Nephron (organoid): ENCODE results near the gene HTN1.
"Not testable (repeated sequence)": the region's sequence is repeated elsewhere in the genome, so short reads cannot be mapped to it uniquely, and the experiment has no call there.

Source experiments
- H3K27ac Mint-ChIP-seq, 3 experiments: 2 replicates each; pipeline ENCODE4 v1.8.0; 2020; ENCODE audit warnings: mixed read lengths in 3 of 3, mild to moderate bottlenecking in 2 of 3, moderate library complexity in 1 of 3
- H3K27me3 Mint-ChIP-seq: 2 replicates; pipeline ENCODE4 v1.8.0; 2021; ENCODE audit warnings: low read depth, mild to moderate bottlenecking, moderate library complexity, mixed read lengths
- H3K36me3 Mint-ChIP-seq: 2 replicates; pipeline ENCODE4 v1.8.0; 2020; ENCODE audit warnings: low read depth, mixed read lengths
- H3K4me1 Mint-ChIP-seq: 2 replicates; pipeline ENCODE4 v1.8.0; 2020; ENCODE audit warnings: mixed read lengths
- H3K4me3 Mint-ChIP-seq, 3 experiments: 2 replicates each; pipeline ENCODE4 v1.8.0; 2020; ENCODE audit warnings: mild to moderate bottlenecking in 3 of 3, mixed read lengths in 3 of 3, moderate library complexity in 2 of 3
- H3K9me3 Mint-ChIP-seq: 2 replicates; pipeline ENCODE4 v1.8.0; 2020; ENCODE audit warnings: mixed read lengths
- TF ChIP-seq, protein P1 (sequence below), 3 experiments: fragments of 200-600 bp; sonication (generic); IDR thresholded peaks; one replicate each; pipeline ENCODE4 v1.5.0; 2021; ENCODE audit warnings: antibody characterized with exemption in 3 of 3; ENCODE audit not compliant: unreplicated experiment in 3 of 3

HTN1 gene

DNA sequence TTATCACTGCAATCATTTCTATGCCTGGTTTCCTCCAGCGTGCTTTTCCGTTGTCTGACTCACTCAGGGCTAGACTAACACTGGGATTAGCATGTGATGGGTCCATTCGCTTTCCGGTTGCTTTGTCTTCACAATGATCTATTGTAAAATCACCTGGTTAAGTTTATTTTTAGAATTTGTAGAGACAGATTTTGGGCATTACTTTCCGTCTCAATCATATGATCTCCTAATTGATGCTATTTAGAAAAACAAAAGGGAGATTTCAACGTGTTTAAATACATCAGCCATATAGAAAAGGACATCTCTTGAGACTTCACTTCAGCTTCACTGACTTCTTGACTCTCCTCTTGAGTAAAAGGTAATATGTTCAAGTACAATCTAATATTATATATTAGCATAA, at the start of gene HTN1:
Gene HTN1, plus strand, starts transcription at position 301 of the 400 bp plus-strand sequence. CDS start 2,639 bp downstream, outside the sequence.
- H3K27ac Mint-ChIP-seq, H3K4me3 Mint-ChIP-seq, H3K36me3 Mint-ChIP-seq, H3K4me1 Mint-ChIP-seq, H3K27me3 Mint-ChIP-seq, H3K9me3 Mint-ChIP-seq: not testable (repeated sequence)

DNA sequence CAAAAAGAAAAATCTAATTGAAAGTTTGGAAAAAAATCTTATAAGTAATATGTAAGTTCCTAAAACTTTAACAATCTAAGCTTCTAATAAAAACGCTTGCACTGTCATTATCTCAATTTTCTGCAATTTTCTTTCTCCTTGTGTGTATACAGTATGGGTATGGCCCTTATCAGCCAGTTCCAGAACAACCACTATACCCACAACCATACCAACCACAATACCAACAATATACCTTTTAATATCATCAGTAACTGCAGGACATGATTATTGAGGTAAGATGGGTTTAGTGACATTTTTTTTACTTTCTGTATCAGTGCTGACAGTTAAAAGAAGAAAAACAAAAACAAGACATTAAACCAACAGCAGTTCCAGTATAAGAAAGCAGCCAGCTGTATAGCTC, 49.5 kb upstream of the HTN1 start:
- H3K4me1 Mint-ChIP-seq: no peaks in the 10 kb centered on the region
- no peaks in the 10 kb centered on the region for H3K27me3 Mint-ChIP-seq
- no peak overlapping the region for H3K4me3 Mint-ChIP-seq
- H3K36me3 Mint-ChIP-seq: no peaks in the 10 kb centered on the region
- no peaks in the 10 kb centered on the region for H3K9me3 Mint-ChIP-seq
- no peak overlapping the region for H3K27ac Mint-ChIP-seq
- TF ChIP-seq, protein P1, sequence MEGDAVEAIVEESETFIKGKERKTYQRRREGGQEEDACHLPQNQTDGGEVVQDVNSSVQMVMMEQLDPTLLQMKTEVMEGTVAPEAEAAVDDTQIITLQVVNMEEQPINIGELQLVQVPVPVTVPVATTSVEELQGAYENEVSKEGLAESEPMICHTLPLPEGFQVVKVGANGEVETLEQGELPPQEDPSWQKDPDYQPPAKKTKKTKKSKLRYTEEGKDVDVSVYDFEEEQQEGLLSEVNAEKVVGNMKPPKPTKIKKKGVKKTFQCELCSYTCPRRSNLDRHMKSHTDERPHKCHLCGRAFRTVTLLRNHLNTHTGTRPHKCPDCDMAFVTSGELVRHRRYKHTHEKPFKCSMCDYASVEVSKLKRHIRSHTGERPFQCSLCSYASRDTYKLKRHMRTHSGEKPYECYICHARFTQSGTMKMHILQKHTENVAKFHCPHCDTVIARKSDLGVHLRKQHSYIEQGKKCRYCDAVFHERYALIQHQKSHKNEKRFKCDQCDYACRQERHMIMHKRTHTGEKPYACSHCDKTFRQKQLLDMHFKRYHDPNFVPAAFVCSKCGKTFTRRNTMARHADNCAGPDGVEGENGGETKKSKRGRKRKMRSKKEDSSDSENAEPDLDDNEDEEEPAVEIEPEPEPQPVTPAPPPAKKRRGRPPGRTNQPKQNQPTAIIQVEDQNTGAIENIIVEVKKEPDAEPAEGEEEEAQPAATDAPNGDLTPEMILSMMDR (IDR thresholded peaks at IDR 0.05; ENCODE audit: unreplicated experiment in 3 of 3): no peak

DNA sequence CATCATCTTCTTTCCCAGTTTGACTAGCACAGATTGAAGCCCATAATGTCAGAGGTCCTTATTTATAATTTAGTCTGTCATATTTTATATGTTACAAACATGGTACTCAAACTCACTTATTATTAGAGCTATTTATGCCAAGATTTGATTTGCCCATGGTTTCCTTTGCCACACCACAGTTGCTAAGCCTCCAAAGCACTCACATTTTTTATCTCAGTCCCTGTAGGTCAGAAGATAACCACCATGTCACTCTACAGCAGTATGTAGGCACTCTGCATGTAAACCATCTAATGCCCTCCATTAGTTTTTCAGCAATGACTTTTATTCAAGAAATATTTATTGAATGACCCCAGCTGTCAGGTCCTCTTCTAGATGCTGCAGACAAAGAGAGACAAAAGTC, 47.7 kb upstream of the HTN1 start:
- H3K4me1 Mint-ChIP-seq: no peaks in the 10 kb centered on the region
- H3K27ac Mint-ChIP-seq: no peak overlapping the region
- no peak overlapping the region for H3K4me3 Mint-ChIP-seq
- no peaks in the 10 kb centered on the region for H3K36me3 Mint-ChIP-seq
- TF ChIP-seq, protein P1 (IDR thresholded peaks at IDR 0.05; ENCODE audit: unreplicated experiment in 3 of 3): no peak
- no peaks in the 10 kb centered on the region for H3K27me3 Mint-ChIP-seq
- no peaks in the 10 kb centered on the region for H3K9me3 Mint-ChIP-seq

DNA sequence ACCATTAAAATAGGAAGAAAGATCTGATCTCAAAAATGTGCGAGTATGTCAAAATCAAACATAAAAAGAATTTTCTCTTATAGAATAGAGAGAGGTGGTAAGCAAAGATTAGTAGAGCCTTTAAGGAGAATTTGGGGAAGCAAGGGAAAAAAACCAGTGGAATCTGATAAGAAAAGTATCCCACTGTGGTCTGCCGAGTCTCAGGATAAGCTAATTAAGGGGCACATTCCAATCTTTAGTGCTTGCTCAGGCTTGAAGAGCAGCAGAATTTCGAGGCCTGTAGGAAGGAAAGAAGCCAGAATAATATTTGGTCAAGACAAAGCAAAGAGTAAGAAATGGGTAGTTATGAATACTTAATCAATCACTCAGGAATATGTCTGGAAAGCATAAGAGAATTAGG, 41.5 kb upstream of the HTN1 start:
- TF ChIP-seq, protein P1 (IDR thresholded peaks at IDR 0.05; ENCODE audit: unreplicated experiment in 3 of 3): no peak
- Mint-ChIP-seq H3K4me3 (no peak overlapping the region), H3K36me3 (no peaks in the 10 kb centered on the region), H3K27me3 (no peaks in the 10 kb centered on the region), H3K27ac (no peak overlapping the region), H3K9me3 (no peaks in the 10 kb centered on the region), H3K4me1 (no peaks in the 10 kb centered on the region)

DNA sequence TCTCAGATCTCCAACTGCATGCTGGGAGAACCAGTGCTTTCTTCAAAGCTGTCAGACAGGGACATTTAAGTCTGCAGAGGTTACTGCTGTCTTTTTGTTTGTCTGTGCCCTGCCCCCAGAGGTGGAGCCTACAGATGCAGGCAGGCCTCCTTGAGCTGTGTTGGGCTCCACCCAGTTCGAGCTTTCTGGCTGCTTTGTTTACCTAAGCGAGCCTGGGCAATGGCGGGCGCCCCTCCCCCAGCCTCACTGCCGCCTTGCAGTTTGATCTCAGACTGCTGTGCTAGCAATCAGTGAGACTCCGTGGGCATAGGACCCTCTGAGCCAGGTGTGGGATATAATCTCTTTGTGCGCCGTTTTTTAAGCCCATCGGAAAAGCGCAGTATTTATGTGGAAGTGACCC, 31.2 kb upstream of the HTN1 start:
- not testable (repeated sequence) for H3K4me1 Mint-ChIP-seq, H3K27ac Mint-ChIP-seq, H3K36me3 Mint-ChIP-seq, H3K9me3 Mint-ChIP-seq, H3K4me3 Mint-ChIP-seq, H3K27me3 Mint-ChIP-seq

DNA sequence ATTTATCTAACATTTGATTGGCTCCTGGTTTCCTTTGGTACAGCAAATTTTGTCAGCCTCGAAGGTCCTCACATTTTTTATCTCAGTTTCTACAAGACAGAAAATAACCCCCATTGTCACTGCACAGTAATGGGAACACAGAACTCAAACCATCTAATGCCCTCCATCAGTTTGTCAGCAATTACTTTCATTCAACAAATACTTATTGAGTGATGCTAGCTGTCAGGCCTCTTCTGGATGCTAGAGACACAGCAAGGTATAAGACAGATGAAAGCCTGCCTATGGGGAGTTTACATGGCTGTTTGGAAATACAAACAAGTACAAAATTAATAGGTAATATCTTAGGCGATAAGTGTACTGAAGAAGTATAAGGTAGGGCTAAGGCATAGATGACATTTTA, 27.0 kb upstream of the HTN1 start:
- TF ChIP-seq, protein P1 (IDR thresholded peaks at IDR 0.05; ENCODE audit: unreplicated experiment in 3 of 3): no peak
- Mint-ChIP-seq H3K36me3 (no peaks in the 10 kb centered on the region), H3K27me3 (no peaks in the 10 kb centered on the region), H3K4me1 (no peaks in the 10 kb centered on the region), H3K27ac (no peak overlapping the region), H3K4me3 (no peak overlapping the region), H3K9me3 (no peaks in the 10 kb centered on the region)

DNA sequence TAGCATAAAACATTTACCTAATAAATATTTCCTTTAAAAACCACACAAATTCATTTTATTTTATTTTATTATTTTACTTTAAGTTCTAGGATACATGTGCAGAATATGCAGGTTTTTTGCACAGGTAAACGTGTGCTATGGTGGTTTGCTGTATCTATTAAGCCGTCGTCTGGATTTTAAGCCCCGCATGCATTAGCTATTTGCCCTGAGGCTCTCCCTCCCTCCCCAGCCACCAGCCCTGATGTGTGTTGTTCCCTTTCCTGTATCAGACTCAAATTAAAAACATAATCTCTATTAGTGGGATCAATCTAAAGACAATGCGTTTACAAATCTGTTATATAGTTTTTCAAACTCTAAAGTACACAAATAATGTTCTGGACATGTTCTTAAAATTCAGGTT, 23.2 kb upstream of the HTN1 start:
- no peaks in the 10 kb centered on the region for H3K27me3 Mint-ChIP-seq
- H3K4me1 Mint-ChIP-seq: no peaks in the 10 kb centered on the region
- H3K36me3 Mint-ChIP-seq: no peaks in the 10 kb centered on the region
- H3K9me3 Mint-ChIP-seq: no peaks in the 10 kb centered on the region
- TF ChIP-seq, protein P1 (IDR thresholded peaks at IDR 0.05; ENCODE audit: unreplicated experiment in 3 of 3): no peak
- H3K4me3 Mint-ChIP-seq: no peak overlapping the region
- no peak overlapping the region for H3K27ac Mint-ChIP-seq

DNA sequence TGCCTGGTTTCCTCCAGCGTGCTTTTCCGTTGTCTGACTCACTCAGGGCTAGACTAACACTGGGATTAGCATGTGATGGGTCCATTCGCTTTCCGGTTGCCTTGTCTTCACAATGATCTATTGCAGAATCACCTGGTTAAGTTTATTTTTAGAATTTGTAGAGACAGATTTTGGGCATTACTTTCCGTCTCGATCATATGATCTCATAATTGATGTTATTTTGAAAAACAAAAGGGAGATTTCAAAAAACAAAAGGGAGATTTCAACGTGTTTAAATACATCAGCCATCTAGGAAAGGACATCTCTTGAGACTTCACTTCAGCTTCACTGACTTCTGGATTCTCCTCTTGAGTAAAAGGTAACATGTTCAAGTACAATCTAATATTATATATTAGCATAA, 22.1 kb upstream of the HTN1 start, which contains the start of gene HTN3:
Gene HTN3, plus strand, starts transcription at position 301 of the 400 bp plus-strand sequence. CDS start 2,282 bp downstream, outside the sequence.
- H3K4me1 Mint-ChIP-seq, H3K27ac Mint-ChIP-seq, H3K27me3 Mint-ChIP-seq, H3K9me3 Mint-ChIP-seq, H3K4me3 Mint-ChIP-seq, H3K36me3 Mint-ChIP-seq: not testable (repeated sequence)

DNA sequence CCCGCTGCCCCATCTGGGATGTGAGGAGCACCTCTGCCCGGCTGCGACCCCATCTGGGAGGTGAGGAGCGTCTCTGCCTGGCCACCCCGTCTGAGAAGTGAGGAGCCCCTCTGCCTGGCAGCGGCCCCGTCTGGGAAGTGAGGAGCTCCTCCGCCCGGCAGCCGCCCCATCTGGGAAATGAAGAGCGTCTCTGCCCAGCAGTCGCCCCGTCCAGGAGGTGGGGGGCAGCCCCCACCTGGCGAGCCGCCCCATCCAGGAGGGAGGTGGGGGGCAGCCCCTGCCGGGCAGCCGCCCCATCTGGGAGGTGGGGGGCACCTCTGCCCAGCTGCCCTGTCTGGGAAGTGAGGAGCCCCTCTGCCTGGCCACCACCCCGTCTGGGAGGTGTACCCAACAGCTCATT, 12.7 kb upstream of the HTN1 start:
- H3K27me3 Mint-ChIP-seq, H3K4me3 Mint-ChIP-seq, H3K27ac Mint-ChIP-seq, H3K4me1 Mint-ChIP-seq, H3K36me3 Mint-ChIP-seq: not testable (repeated sequence)
- peaks cover 21% of the 10 kb centered on the region for H3K9me3 Mint-ChIP-seq

DNA sequence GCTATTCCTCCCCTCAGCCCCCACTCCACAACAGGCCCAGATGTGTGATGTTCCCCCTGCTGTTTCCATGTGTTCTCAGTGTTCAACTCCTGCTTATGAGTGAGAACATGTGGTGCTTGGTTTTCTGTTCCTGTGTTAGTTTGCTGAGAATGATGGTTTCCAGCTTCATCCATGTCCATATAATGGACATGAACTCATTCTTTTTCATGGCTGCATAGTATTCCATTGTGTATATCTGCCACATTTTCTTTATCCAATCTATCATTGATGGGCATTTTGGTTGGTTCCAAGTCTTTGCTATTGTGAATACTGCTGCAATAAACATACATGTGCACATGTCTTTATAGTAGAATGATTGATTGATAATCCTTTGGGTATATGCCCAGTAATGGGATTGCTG, 10.3 kb upstream of the HTN1 start:
- H3K4me3 Mint-ChIP-seq, H3K27ac Mint-ChIP-seq, H3K4me1 Mint-ChIP-seq, H3K27me3 Mint-ChIP-seq, H3K36me3 Mint-ChIP-seq: not testable (repeated sequence)
- peaks cover 17% of the 10 kb centered on the region for H3K9me3 Mint-ChIP-seq
